GM12878 (cell line): ENCODE measurements around the gene SPAG16. TPM values are rescaled to one million over a fixed set of nuclear protein-coding genes. Genes with fewer than 3 reads are reported as not detected.

Experiments
- ATAC-seq: fragments of 200-7000 bp; cut with Tn5 transposase; 3 replicates; pipeline ENCODE4 v1.9.1; 2020; ENCODE audit warnings: mild to moderate bottlenecking, moderate library complexity
- BruUV-seq: library from RNA; stranded (reverse); fragments of 400-500 nt; replicated peaks from 2 replicates; lab custom pipeline; 2021; lab: Mats Ljungman, UMichigan
- CTCF ChIA-PET: fragments of 300-600 bp; sonication (Branson Sonifier 250); formaldehyde crosslinking; extraction: SDS; loops from one replicate; lab custom pipeline; 2021; ENCODE audit warnings: inconsistent platforms; lab: Yijun Ruan, JAX
- POLR2A ChIA-PET: fragments of 350-600 bp; formaldehyde crosslinking; extraction: SDS; loops from one replicate; lab custom pipeline; 2021; ENCODE audit warnings: inconsistent platforms; lab: Charles Lee
- RAD21 ChIA-PET: fragments of 300-600 bp; sonication (Branson Sonifier 250); formaldehyde crosslinking; loops from one replicate; lab custom pipeline; 2023; ENCODE audit warnings: antibody characterized with exemption; ENCODE audit not compliant: unreplicated experiment; lab: Charles Lee
- SMC1A ChIA-PET: fragments of 300-600 bp; sonication (Branson Sonifier 250); formaldehyde crosslinking; loops from one replicate; lab custom pipeline; 2023; ENCODE audit not compliant: unreplicated experiment, uncharacterized antibody; lab: Charles Lee
- DNase-seq: peaks from one replicate; pipeline ENCODE4 v3.0.0-alpha.2; 2011; ENCODE audit warnings: low read depth, low spot score
- FAIRE-seq: peaks from 3 replicates; lab custom pipeline; 2011; peaks lifted over from hg19 to GRCh38; lab: Jason Lieb, UNC
- H2AFZ ChIP-seq: 2 replicates; pipeline ENCODE4 v1.6.0; 2011; ENCODE audit warnings: low read depth, low read length, control low read depth; ENCODE audit not compliant: control insufficient read depth
- H3K27ac ChIP-seq: 2 replicates; pipeline ENCODE4 v1.5.1; 2011; ENCODE audit warnings: control low read depth; ENCODE audit not compliant: control insufficient read depth, insufficient read depth
- H3K27me3 ChIP-seq, 2 experiments: replicated peaks in 1 of 2; 2 replicates each; pipeline versions ENCODE4 v1.6.0 to v1.6.1; 2011; ENCODE audit warnings: low read length in 1 of 2; ENCODE audit not compliant: control insufficient read depth in 2 of 2, insufficient read depth in 2 of 2
- H3K36me3 ChIP-seq, 2 experiments: 2 replicates each; pipeline ENCODE4 v1.5.1; 2011; ENCODE audit warnings: low read length in 1 of 2; ENCODE audit not compliant: control insufficient read depth in 2 of 2, insufficient read depth in 2 of 2
- H3K4me1 ChIP-seq: 2 replicates; pipeline ENCODE4 v1.6.1; 2011; ENCODE audit warnings: mild to moderate bottlenecking, low read length, moderate library complexity, mixed read lengths; ENCODE audit not compliant: control insufficient read depth, insufficient read depth
- H3K4me2 ChIP-seq: 2 replicates; pipeline ENCODE4 v1.6.0; 2011; ENCODE audit warnings: control low read depth; ENCODE audit not compliant: control insufficient read depth, insufficient read depth
- H3K4me3 ChIP-seq: fragments of 200-600 bp; sonication (generic); 2 replicates; pipeline ENCODE4 v1.5.1; 2016
- H3K79me2 ChIP-seq: 2 replicates; pipeline ENCODE4 v1.6.0; 2011; ENCODE audit warnings: low read length; ENCODE audit not compliant: control insufficient read depth, insufficient read depth
- H3K9ac ChIP-seq: 2 replicates; pipeline ENCODE4 v1.8.0; 2011; ENCODE audit warnings: low read length, control low read depth, mixed read lengths; ENCODE audit not compliant: control insufficient read depth, insufficient read depth
- H3K9me3 ChIP-seq: replicated peaks from 3 replicates; pipeline ENCODE4 v1.5.1; 2011; ENCODE audit warnings: mild to moderate bottlenecking, low read length; ENCODE audit not compliant: control insufficient read depth, insufficient read depth
- H4K20me1 ChIP-seq: 2 replicates; pipeline ENCODE4 v1.6.0; 2011; ENCODE audit not compliant: control insufficient read depth, insufficient read depth
- CREB1 ChIP-seq: IDR thresholded peaks from 2 replicates; pipeline ENCODE4 v1.6.1; 2012; ENCODE audit warnings: low read depth, mild to moderate bottlenecking, inconsistent platforms
- HDAC2 ChIP-seq: fragments of 200-600 bp; sonication (generic); IDR thresholded peaks from 2 replicates; pipeline ENCODE4 v1.6.1; 2017
- NFXL1 ChIP-seq: fragments of 450-650 bp; IDR thresholded peaks from 2 replicates; pipeline ENCODE4 v1.6.1; 2017; ENCODE audit warnings: antibody characterized with exemption, mild to moderate bottlenecking, borderline replicate concordance
- NFYB ChIP-seq: IDR thresholded peaks from 2 replicates; pipeline ENCODE4 v1.6.1; 2011; ENCODE audit warnings: low read depth, mild to moderate bottlenecking, low read length, improper control_type of control experiment, moderate library complexity; ENCODE audit not compliant: insufficient read depth
- RBBP5 ChIP-seq: fragments of 200-600 bp; sonication (generic); conservative IDR thresholded peaks from 2 replicates; pipeline ENCODE4 v1.6.1; 2016
- YBX1 ChIP-seq: fragments of 450-650 bp; IDR thresholded peaks from 2 replicates; pipeline ENCODE4 v1.6.1; 2016; ENCODE audit warnings: antibody characterized with exemption
- ZNF207 ChIP-seq: fragments of 450-650 bp; IDR thresholded peaks from 2 replicates; pipeline ENCODE4 v1.6.1; 2014; ENCODE audit warnings: antibody characterized with exemption, mild to moderate bottlenecking, borderline replicate concordance
- WGBS: methylation state at CpG from one replicate; pipeline ENCODE4 v1.1.6; 2016; ENCODE audit warnings: low lambda C conversion rate; ENCODE audit not compliant: insufficient replicate concordance, insufficient coverage; ENCODE audit errors: missing lambda C conversion rate; 5-methylcytosine and 5-hydroxymethylcytosine counted together
- in situ Hi-C: fragments of 300-500 bp; cut with MboI; formaldehyde crosslinking; loops from 9 replicates; pipeline ENCODE4 v1.14.3; 2018; ENCODE audit warnings: mixed read lengths
- intact Hi-C: fragments of 100-400 bp; cut with micrococcal nuclease; formaldehyde crosslinking; loops from one replicate; pipeline ENCODE4 v1.14.2; 2022; ENCODE audit not compliant: unreplicated experiment
- polyA plus RNA-seq, 11 experiments: library from polyadenylated mRNA; depleted of rRNA in 4 of 11; unstranded in 6 of 11; stranded (reverse) in 5 of 11; fragments of >200 nt; fragmentation: Nextera tagmentation in 4 of 11; fragmentation: Illumina TruSeq in 1 of 11; extraction: Ambion mirVana in 4 of 11; extraction: Trizol in 1 of 11; gene quantifications; 1 replicate in 1 of 11; 2 replicates in 10 of 11; pipeline versions ENCODE4 v1.2.1 to v1.2.3, GENCODE V29; 2011 to 2016; ENCODE audit warnings: inconsistent platforms in 2 of 11, missing spikeins in 2 of 11, low read depth in 1 of 11
- total RNA-seq, 4 experiments: library from RNA; depleted of rRNA in 3 of 4; stranded (reverse); fragments of >200 nt in 3 of 4; fragmentation: Illumina TruSeq in 1 of 4; extraction: Trizol in 1 of 4; gene quantifications; 2 replicates each; pipeline versions ENCODE4 v1.2.1 to v1.2.3, GENCODE V29; 2013 to 2021
- TF ChIP-seq, protein P1 (sequence below): IDR thresholded peaks from 2 replicates; pipeline ENCODE4 v1.6.1; 2012; ENCODE audit warnings: improper control_type of control experiment, low read depth, low read length; ENCODE audit not compliant: insufficient replicate concordance
- TF ChIP-seq, protein P2 (sequence below): fragments of 450-650 bp; formaldehyde crosslinking; IDR thresholded peaks from 2 replicates; pipeline ENCODE4 v1.4.0; 2020; ENCODE audit warnings: mild to moderate bottlenecking, moderate library complexity
- TF ChIP-seq, protein P3 (sequence below): fragments of 450-650 bp; IDR thresholded peaks from 2 replicates; pipeline ENCODE4 v1.6.1; 2017; ENCODE audit warnings: mild to moderate bottlenecking, moderate library complexity

Gene SPAG16
- total and polyA plus RNA-seq, 10 of the 15 experiments (the other 5 are each of a cell fraction or from before 2014, with no cell fraction given), result 6.0 to 25.0 (median 15.2) TPM

DNA sequence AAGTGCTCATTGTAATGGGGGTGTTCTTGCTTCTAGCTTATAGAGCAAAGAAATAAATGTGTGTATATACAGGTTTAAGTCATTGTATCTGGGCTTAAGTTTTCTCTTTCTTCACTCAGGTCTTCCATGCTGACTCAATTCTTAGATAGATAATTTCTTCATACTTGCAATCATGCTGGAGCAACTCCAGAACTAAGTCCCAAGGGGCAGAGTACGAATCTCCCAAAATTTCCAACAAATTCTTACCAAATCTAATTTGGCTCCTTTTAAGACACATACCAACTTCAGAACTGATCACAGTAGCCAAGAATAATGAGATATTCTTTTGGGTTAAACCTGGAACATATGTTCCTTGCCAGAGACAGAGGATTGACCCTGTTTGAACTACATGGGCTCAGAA is 4.3 kb upstream of the SPAG16 start:
- CTCF ChIA-PET, result no interaction called here

More for the DNA sequence above, 4.3 kb upstream of the SPAG16 start:
- Histone ChIP-seq H3K27ac (no peak overlapping the region), H3K36me3 (no peaks in the 10 kb centered on the region), H2AFZ (no peak overlapping the region), H3K9ac (no peak overlapping the region), H3K9me3 (no peaks in the 10 kb centered on the region; the same call in 2 of the 3 replicates), H3K4me2 (no peak overlapping the region), H3K4me1 (no peaks in the 10 kb centered on the region), H3K27me3 (no peaks in the 10 kb centered on the region), H4K20me1 (no peaks in the 10 kb centered on the region), H3K79me2 (no peaks in the 10 kb centered on the region; the same call in 1 of the 2 replicates), H3K4me3 (no peak overlapping the region)
- intact Hi-C loops (no loop called here), in situ Hi-C loops (no loop called here)
- POLR2A ChIA-PET, result no interaction called here
- RAD21 ChIA-PET, result no interaction called here
- TF ChIP-seq NFXL1, result no peak
- TF ChIP-seq NFYB, result no peak
- TF ChIP-seq HDAC2, result no peak
- TF ChIP-seq, protein P1, sequence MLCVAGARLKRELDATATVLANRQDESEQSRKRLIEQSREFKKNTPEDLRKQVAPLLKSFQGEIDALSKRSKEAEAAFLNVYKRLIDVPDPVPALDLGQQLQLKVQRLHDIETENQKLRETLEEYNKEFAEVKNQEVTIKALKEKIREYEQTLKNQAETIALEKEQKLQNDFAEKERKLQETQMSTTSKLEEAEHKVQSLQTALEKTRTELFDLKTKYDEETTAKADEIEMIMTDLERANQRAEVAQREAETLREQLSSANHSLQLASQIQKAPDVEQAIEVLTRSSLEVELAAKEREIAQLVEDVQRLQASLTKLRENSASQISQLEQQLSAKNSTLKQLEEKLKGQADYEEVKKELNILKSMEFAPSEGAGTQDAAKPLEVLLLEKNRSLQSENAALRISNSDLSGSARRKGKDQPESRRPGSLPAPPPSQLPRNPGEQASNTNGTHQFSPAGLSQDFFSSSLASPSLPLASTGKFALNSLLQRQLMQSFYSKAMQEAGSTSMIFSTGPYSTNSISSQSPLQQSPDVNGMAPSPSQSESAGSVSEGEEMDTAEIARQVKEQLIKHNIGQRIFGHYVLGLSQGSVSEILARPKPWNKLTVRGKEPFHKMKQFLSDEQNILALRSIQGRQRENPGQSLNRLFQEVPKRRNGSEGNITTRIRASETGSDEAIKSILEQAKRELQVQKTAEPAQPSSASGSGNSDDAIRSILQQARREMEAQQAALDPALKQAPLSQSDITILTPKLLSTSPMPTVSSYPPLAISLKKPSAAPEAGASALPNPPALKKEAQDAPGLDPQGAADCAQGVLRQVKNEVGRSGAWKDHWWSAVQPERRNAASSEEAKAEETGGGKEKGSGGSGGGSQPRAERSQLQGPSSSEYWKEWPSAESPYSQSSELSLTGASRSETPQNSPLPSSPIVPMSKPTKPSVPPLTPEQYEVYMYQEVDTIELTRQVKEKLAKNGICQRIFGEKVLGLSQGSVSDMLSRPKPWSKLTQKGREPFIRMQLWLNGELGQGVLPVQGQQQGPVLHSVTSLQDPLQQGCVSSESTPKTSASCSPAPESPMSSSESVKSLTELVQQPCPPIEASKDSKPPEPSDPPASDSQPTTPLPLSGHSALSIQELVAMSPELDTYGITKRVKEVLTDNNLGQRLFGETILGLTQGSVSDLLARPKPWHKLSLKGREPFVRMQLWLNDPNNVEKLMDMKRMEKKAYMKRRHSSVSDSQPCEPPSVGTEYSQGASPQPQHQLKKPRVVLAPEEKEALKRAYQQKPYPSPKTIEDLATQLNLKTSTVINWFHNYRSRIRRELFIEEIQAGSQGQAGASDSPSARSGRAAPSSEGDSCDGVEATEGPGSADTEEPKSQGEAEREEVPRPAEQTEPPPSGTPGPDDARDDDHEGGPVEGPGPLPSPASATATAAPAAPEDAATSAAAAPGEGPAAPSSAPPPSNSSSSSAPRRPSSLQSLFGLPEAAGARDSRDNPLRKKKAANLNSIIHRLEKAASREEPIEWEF, result no peak
- no peak for TF ChIP-seq ZNF207
- no peak for TF ChIP-seq RBBP5
- TF ChIP-seq CREB1, result no peak
- TF ChIP-seq YBX1, result no peak
- TF ChIP-seq, protein P2, sequence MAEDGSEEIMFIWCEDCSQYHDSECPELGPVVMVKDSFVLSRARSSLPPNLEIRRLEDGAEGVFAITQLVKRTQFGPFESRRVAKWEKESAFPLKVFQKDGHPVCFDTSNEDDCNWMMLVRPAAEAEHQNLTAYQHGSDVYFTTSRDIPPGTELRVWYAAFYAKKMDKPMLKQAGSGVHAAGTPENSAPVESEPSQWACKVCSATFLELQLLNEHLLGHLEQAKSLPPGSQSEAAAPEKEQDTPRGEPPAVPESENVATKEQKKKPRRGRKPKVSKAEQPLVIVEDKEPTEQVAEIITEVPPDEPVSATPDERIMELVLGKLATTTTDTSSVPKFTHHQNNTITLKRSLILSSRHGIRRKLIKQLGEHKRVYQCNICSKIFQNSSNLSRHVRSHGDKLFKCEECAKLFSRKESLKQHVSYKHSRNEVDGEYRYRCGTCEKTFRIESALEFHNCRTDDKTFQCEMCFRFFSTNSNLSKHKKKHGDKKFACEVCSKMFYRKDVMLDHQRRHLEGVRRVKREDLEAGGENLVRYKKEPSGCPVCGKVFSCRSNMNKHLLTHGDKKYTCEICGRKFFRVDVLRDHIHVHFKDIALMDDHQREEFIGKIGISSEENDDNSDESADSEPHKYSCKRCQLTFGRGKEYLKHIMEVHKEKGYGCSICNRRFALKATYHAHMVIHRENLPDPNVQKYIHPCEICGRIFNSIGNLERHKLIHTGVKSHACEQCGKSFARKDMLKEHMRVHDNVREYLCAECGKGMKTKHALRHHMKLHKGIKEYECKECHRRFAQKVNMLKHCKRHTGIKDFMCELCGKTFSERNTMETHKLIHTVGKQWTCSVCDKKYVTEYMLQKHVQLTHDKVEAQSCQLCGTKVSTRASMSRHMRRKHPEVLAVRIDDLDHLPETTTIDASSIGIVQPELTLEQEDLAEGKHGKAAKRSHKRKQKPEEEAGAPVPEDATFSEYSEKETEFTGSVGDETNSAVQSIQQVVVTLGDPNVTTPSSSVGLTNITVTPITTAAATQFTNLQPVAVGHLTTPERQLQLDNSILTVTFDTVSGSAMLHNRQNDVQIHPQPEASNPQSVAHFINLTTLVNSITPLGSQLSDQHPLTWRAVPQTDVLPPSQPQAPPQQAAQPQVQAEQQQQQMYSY (CRISPR knock-in tag), result no peak
- TF ChIP-seq, protein P3, sequence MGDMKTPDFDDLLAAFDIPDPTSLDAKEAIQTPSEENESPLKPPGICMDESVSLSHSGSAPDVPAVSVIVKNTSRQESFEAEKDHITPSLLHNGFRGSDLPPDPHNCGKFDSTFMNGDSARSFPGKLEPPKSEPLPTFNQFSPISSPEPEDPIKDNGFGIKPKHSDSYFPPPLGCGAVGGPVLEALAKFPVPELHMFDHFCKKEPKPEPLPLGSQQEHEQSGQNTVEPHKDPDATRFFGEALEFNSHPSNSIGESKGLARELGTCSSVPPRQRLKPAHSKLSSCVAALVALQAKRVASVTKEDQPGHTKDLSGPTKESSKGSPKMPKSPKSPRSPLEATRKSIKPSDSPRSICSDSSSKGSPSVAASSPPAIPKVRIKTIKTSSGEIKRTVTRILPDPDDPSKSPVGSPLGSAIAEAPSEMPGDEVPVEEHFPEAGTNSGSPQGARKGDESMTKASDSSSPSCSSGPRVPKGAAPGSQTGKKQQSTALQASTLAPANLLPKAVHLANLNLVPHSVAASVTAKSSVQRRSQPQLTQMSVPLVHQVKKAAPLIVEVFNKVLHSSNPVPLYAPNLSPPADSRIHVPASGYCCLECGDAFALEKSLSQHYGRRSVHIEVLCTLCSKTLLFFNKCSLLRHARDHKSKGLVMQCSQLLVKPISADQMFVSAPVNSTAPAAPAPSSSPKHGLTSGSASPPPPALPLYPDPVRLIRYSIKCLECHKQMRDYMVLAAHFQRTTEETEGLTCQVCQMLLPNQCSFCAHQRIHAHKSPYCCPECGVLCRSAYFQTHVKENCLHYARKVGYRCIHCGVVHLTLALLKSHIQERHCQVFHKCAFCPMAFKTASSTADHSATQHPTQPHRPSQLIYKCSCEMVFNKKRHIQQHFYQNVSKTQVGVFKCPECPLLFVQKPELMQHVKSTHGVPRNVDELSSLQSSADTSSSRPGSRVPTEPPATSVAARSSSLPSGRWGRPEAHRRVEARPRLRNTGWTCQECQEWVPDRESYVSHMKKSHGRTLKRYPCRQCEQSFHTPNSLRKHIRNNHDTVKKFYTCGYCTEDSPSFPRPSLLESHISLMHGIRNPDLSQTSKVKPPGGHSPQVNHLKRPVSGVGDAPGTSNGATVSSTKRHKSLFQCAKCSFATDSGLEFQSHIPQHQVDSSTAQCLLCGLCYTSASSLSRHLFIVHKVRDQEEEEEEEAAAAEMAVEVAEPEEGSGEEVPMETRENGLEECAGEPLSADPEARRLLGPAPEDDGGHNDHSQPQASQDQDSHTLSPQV, result no peak
- DNase-seq (no peak), ATAC-seq (no peak), FAIRE-seq (no peak)
- SMC1A ChIA-PET, result no interaction called here
- 8% methylated on average over 1 of the region's 1 CpG for WGBS
- no TSS peak for BruUV-seq
